ENCODE measurements around the gene CHID1. TPM values are rescaled to one million over a fixed set of nuclear protein-coding genes. Genes with fewer than 3 reads are reported as not detected.

The CHID1 gene
- total and polyA plus RNA-seq, 2 donors (not counting 1 experiment from before 2014, with no cell fraction given): 31.0 to 68.1 TPM

GRCh38 chr11:827146-827896, 83.3 kb downstream of the CHID1 start:
- Histone ChIP-seq H3K27ac (ENCODE audit: low read length in 2 of 2) (no peak overlapping the region), H3K27me3 (replicated peaks in 1 of 4; ENCODE audit: control extremely low read depth in 1 of 4, control insufficient read depth in 3 of 4, insufficient read depth in 4 of 4, low read length in 3 of 4) (peaks cover 0 to 47% (median 17%) of the 10 kb centered on the region in 4 experiments), H3K4me2 (replicated peaks; ENCODE audit: low read depth, low read length, poor library complexity, severe bottlenecking) (peak overlapping the region; percentile 99), H3K9me3 (ENCODE audit: control extremely low read depth in 1 of 3, control insufficient read depth in 2 of 3, insufficient read depth in 1 of 3, low read length in 2 of 3) (peaks cover 0 to 15% (median 0%) of the 10 kb centered on the region in 3 donors), H3K79me2 (ENCODE audit: control insufficient read depth, insufficient read depth, low read length) (no peaks in the 10 kb centered on the region), H3K4me3 (ENCODE audit: control extremely low read depth in 1 of 5, extremely low read depth in 1 of 5, insufficient read depth in 1 of 5, low read depth in 2 of 5, low read length in 4 of 5) (peak overlapping the region in 4 of 5 experiments; percentile 39 to 61 (median 52)), H3K9ac (ENCODE audit: low read length) (peak overlapping the region; percentile 66), H3K36me3 (replicated peaks in 1 of 2; ENCODE audit: control extremely low read depth in 1 of 2, control insufficient read depth in 1 of 2, extremely low read depth in 1 of 2, insufficient read depth in 2 of 2, low read length in 1 of 2) (peaks cover 0 to 10% of the 10 kb centered on the region in 2 experiments), H4K20me1 (ENCODE audit: control insufficient read depth, insufficient read depth, low read length, poor library complexity, severe bottlenecking) (peaks cover 78% of the 10 kb centered on the region), H2AFZ (ENCODE audit: insufficient read depth, low read depth, low read length, poor library complexity, severe bottlenecking) (peak overlapping the region; percentile 71), H3K4me1 (ENCODE audit: control insufficient read depth in 2 of 2, insufficient read depth in 2 of 2, low read length in 2 of 2) (peaks cover 57 to 59% of the 10 kb centered on the region in 2 donors)
- TF ChIP-seq, protein P1, sequence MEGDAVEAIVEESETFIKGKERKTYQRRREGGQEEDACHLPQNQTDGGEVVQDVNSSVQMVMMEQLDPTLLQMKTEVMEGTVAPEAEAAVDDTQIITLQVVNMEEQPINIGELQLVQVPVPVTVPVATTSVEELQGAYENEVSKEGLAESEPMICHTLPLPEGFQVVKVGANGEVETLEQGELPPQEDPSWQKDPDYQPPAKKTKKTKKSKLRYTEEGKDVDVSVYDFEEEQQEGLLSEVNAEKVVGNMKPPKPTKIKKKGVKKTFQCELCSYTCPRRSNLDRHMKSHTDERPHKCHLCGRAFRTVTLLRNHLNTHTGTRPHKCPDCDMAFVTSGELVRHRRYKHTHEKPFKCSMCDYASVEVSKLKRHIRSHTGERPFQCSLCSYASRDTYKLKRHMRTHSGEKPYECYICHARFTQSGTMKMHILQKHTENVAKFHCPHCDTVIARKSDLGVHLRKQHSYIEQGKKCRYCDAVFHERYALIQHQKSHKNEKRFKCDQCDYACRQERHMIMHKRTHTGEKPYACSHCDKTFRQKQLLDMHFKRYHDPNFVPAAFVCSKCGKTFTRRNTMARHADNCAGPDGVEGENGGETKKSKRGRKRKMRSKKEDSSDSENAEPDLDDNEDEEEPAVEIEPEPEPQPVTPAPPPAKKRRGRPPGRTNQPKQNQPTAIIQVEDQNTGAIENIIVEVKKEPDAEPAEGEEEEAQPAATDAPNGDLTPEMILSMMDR (IDR thresholded peaks at IDR 0.05): no peak
- TF ChIP-seq EZH2 (IDR thresholded peaks at IDR 0.05; ENCODE audit: borderline replicate concordance, insufficient read depth, low read depth, low read length, poor library complexity, severe bottlenecking): no peak
- peak; percentile 8 for ATAC-seq (ENCODE audit: low read depth)
- no peaks in the 10 kb centered on the region for H3K9me3 Mint-ChIP-seq (ENCODE audit: insufficient read depth)
- intact Hi-C loops (cut with micrococcal nuclease): no loop called here
- H3K27ac Mint-ChIP-seq: peak overlapping the region; percentile 74
- H3K4me1 Mint-ChIP-seq: peaks cover 47% of the 10 kb centered on the region
- POLR2A ChIA-PET: interaction anchor here (0.6 to 6.4 kb wide), 3 partner anchors 7 to 21 kb away, joined by 6 to 57 read pairs (median 17); partner anchors contain the start of genes PNPLA2, POLR2L and TSPAN4
- CTCF ChIA-PET: interaction anchor here (1.4 kb wide), 1 partner anchor 15 kb away, joined by 3 read pairs; the partner anchor contains the start of gene TSPAN4
- peaks cover 7% of the 10 kb centered on the region for H3K27me3 Mint-ChIP-seq
- 3% methylated on average over 66 of the region's 66 CpGs for WGBS (ENCODE audit: insufficient coverage)
- peak; percentile 60 for DNase-seq
- peak overlapping the region; percentile 88 for H3K4me3 Mint-ChIP-seq

DNA sequence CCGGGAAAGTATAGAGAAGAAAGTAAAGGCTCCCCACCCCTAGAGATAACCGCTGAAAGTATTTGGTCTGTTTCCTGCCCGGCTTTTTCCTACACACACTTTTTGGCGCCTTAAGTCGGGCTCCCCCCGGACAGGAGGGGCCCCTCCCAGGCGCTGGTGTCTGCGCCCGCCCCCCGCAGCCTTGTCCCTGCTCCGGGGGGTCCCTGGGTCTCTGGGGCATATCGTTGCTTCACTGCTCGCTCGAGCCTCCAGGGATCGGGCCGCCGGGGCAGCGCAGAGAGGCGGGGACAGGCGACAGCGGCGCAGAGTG, 83.8 kb downstream of the CHID1 start:
- ATAC-seq (ENCODE audit: low read depth) (peak; percentile 5), DNase-seq (no peak)
- peak overlapping the region; percentile 77 for H3K4me3 Mint-ChIP-seq
- ChIA-PET POLR2A (interaction anchor here (6.4 kb wide), 1 partner anchor 7 kb away, joined by 57 read pairs; the partner anchor contains the start of gene PNPLA2), CTCF (no interaction called here)
- no peak for TF ChIP-seq EZH2 (IDR thresholded peaks at IDR 0.05; ENCODE audit: borderline replicate concordance, insufficient read depth, low read depth, low read length, poor library complexity, severe bottlenecking)
- TF ChIP-seq, protein P1 (IDR thresholded peaks at IDR 0.05): no peak
- peaks cover 1% of the 10 kb centered on the region for H3K79me2 ChIP-seq (ENCODE audit: control insufficient read depth, insufficient read depth, low read length)
- H3K36me3 ChIP-seq (replicated peaks in 1 of 2; ENCODE audit: control extremely low read depth in 1 of 2, control insufficient read depth in 1 of 2, extremely low read depth in 1 of 2, insufficient read depth in 2 of 2, low read length in 1 of 2): peaks cover 0 to 15% of the 10 kb centered on the region in 2 experiments
- H3K27ac ChIP-seq (ENCODE audit: low read length in 2 of 2): peak overlapping the region in 1 of 2 donors; percentile 15
- peaks cover 46% of the 10 kb centered on the region for H3K4me1 Mint-ChIP-seq
- H3K9ac ChIP-seq (ENCODE audit: low read length): peak overlapping the region; percentile 66
- H3K4me2 ChIP-seq (replicated peaks; ENCODE audit: low read depth, low read length, poor library complexity, severe bottlenecking): peak overlapping the region; percentile 99
- intact Hi-C loops (cut with micrococcal nuclease): no loop called here
- peaks cover 0 to 44% (median 17%) of the 10 kb centered on the region in 4 experiments for H3K27me3 ChIP-seq (replicated peaks in 1 of 4; ENCODE audit: control extremely low read depth in 1 of 4, control insufficient read depth in 3 of 4, insufficient read depth in 4 of 4, low read length in 3 of 4)
- peaks cover 53 to 55% of the 10 kb centered on the region in 2 donors for H3K4me1 ChIP-seq (ENCODE audit: control insufficient read depth in 2 of 2, insufficient read depth in 2 of 2, low read length in 2 of 2)
- peaks cover 79% of the 10 kb centered on the region for H4K20me1 ChIP-seq (ENCODE audit: control insufficient read depth, insufficient read depth, low read length, poor library complexity, severe bottlenecking)
- no peak overlapping the region for H3K27ac Mint-ChIP-seq
- under 1% methylated on average over 20 of the region's 22 CpGs for WGBS (ENCODE audit: insufficient coverage)
- H3K9me3 ChIP-seq (ENCODE audit: control extremely low read depth in 1 of 3, control insufficient read depth in 2 of 3, insufficient read depth in 1 of 3, low read length in 2 of 3): peaks cover 0 to 15% (median 0%) of the 10 kb centered on the region in 3 donors
- no peaks in the 10 kb centered on the region for H3K9me3 Mint-ChIP-seq (ENCODE audit: insufficient read depth)
- peak overlapping the region; percentile 71 for H2AFZ ChIP-seq (ENCODE audit: insufficient read depth, low read depth, low read length, poor library complexity, severe bottlenecking)
- H3K27me3 Mint-ChIP-seq: peaks cover 7% of the 10 kb centered on the region
- peak overlapping the region in 4 of 5 experiments; percentile 39 to 61 (median 52) for H3K4me3 ChIP-seq (ENCODE audit: control extremely low read depth in 1 of 5, extremely low read depth in 1 of 5, insufficient read depth in 1 of 5, low read depth in 2 of 5, low read length in 4 of 5)
